Measurements from ENCODE around the gene CITED2. TPM values are rescaled to one million over a fixed set of nuclear protein-coding genes. Genes with fewer than 3 reads are reported as not detected.

CITED2 gene
- total RNA-seq, 1 experiment from 2014 or later, result 46.1 TPM

- Histone ChIP-seq H3K9me2 (ENCODE audit: insufficient read depth) (no peaks in the 10 kb centered on the region), H3K4me3 (replicated peaks in 1 of 2; ENCODE audit: low read depth in 1 of 2, low read length in 2 of 2) (no peak overlapping the region), H3K9ac (ENCODE audit: low read length) (no peak overlapping the region), H3K4me2 (ENCODE audit: low read length) (no peak overlapping the region), H3K36me3 (ENCODE audit: control insufficient read depth in 1 of 2, insufficient read depth in 2 of 2, low read length in 2 of 2) (no peaks in the 10 kb centered on the region), H3K27me3 (ENCODE audit: insufficient read depth, low read length) (no peaks in the 10 kb centered on the region), H3K4me1 (ENCODE audit: control insufficient read depth in 1 of 2, insufficient read depth in 2 of 2, low read length in 2 of 2) (no peaks in the 10 kb centered on the region), H2AFZ (ENCODE audit: low read depth, low read length, poor library complexity, severe bottlenecking) (no peak overlapping the region), H3K27ac (ENCODE audit: low read depth, low read length) (no peak overlapping the region), H3K79me2 (ENCODE audit: insufficient read depth, low read length) (no peaks in the 10 kb centered on the region), H3K9me3 (ENCODE audit: control insufficient read depth in 1 of 2, insufficient read depth in 1 of 2, low read depth in 1 of 2, low read length in 2 of 2) (no peaks in the 10 kb centered on the region), H4K20me1 (ENCODE audit: insufficient read depth) (no peaks in the 10 kb centered on the region)
- TF ChIP-seq SRF (IDR thresholded peaks at IDR 0.05; ENCODE audit: low read depth) (no peak), REST (IDR thresholded peaks at IDR 0.05; ENCODE audit: low read depth) (no peak), YY1 (IDR thresholded peaks at IDR 0.05; ENCODE audit: extremely low read depth, insufficient replicate concordance, low read depth, low read length) (no peak)
- RAD21 ChIA-PET (ENCODE audit: low non-redundant PET in 1 of 2, low total read pairs in 2 of 2, uncharacterized antibody in 2 of 2, unreplicated experiment in 2 of 2), result no interaction called here
- POLR2A ChIA-PET, result no interaction called here
- ATAC-seq (no peak), DNase-seq (ENCODE audit: low read depth, low spot score) (no peak)
- no TSS peak for BruUV-seq (replicated peaks)
- CTCF ChIA-PET, result no interaction called here
- intact Hi-C loops (cut with micrococcal nuclease), result no loop called here
Measured at GRCh38 chr6:139398658-139399057, 24.2 kb upstream of the CITED2 start.

GRCh38 chr6:139395891-139396301, 21.4 kb upstream of the CITED2 start:
- Histone ChIP-seq H3K36me3 (ENCODE audit: control insufficient read depth in 1 of 2, insufficient read depth in 2 of 2, low read length in 2 of 2) (no peaks in the 10 kb centered on the region), H3K27me3 (ENCODE audit: insufficient read depth, low read length) (no peaks in the 10 kb centered on the region), H3K9ac (ENCODE audit: low read length) (no peak overlapping the region), H2AFZ (ENCODE audit: low read depth, low read length, poor library complexity, severe bottlenecking) (no peak overlapping the region), H3K9me2 (ENCODE audit: insufficient read depth) (no peaks in the 10 kb centered on the region), H3K4me1 (ENCODE audit: control insufficient read depth in 1 of 2, insufficient read depth in 2 of 2, low read length in 2 of 2) (no peaks in the 10 kb centered on the region), H4K20me1 (ENCODE audit: insufficient read depth) (no peaks in the 10 kb centered on the region), H3K9me3 (ENCODE audit: control insufficient read depth in 1 of 2, insufficient read depth in 1 of 2, low read depth in 1 of 2, low read length in 2 of 2) (no peaks in the 10 kb centered on the region), H3K27ac (ENCODE audit: low read depth, low read length) (no peak overlapping the region), H3K4me2 (ENCODE audit: low read length) (no peak overlapping the region), H3K4me3 (replicated peaks in 1 of 2; ENCODE audit: low read depth in 1 of 2, low read length in 2 of 2) (no peak overlapping the region), H3K79me2 (ENCODE audit: insufficient read depth, low read length) (no peaks in the 10 kb centered on the region)
- ATAC-seq, result no peak
- intact Hi-C loops (cut with micrococcal nuclease), result no loop called here
- CTCF ChIA-PET, result no interaction called here
- no peak for DNase-seq (ENCODE audit: low read depth, low spot score)
- POLR2A ChIA-PET, result no interaction called here
- RAD21 ChIA-PET (ENCODE audit: low non-redundant PET in 1 of 2, low total read pairs in 2 of 2, uncharacterized antibody in 2 of 2, unreplicated experiment in 2 of 2), result no interaction called here
- no TSS peak for BruUV-seq (replicated peaks)
- no peak for TF ChIP-seq REST (IDR thresholded peaks at IDR 0.05; ENCODE audit: low read depth)
- no peak for TF ChIP-seq CTCF (IDR thresholded peaks at IDR 0.05 in 2 of 3, conservative IDR thresholded peaks at IDR 0.05 in 1 of 3; ENCODE audit: borderline replicate concordance in 1 of 3, insufficient read depth in 1 of 3, low read depth in 2 of 3, low read length in 2 of 3)
- TF ChIP-seq RAD21 (IDR thresholded peaks at IDR 0.05; ENCODE audit: low read depth), result no peak
- TF ChIP-seq EZH2phosphoT487 (IDR thresholded peaks at IDR 0.05; ENCODE audit: borderline replicate concordance), result no peak
- no peak for TF ChIP-seq TCF7L2 (IDR thresholded peaks at IDR 0.05; ENCODE audit: borderline replicate concordance, extremely low read depth, insufficient read depth, insufficient read length)
- no peak for TF ChIP-seq ELF1 (IDR thresholded peaks at IDR 0.05; ENCODE audit: borderline replicate concordance, low read depth)
- TF ChIP-seq ZFX (IDR thresholded peaks at IDR 0.05), result no peak
- no peak for TF ChIP-seq YY1 (IDR thresholded peaks at IDR 0.05; ENCODE audit: extremely low read depth, insufficient replicate concordance, low read depth, low read length)
- TF ChIP-seq JUND (IDR thresholded peaks at IDR 0.05), result no peak
- TF ChIP-seq EZH2 (IDR thresholded peaks at IDR 0.05), result no peak

All from HCT116 (cell line).